HepG2 (cell line): ENCODE data around the gene MSMB. TPM values are rescaled to one million over a fixed set of nuclear protein-coding genes. Genes with fewer than 3 reads are reported as not detected.

Experiments
- ATF5 ChIP-seq: sonication (generic); formaldehyde crosslinking; IDR thresholded peaks from 2 replicates; pipeline ENCODE4 v1.4.0; 2020; ENCODE audit warnings: mild to moderate bottlenecking, low read depth, missing genetic modification reagents
- HNRNPLL ChIP-seq: fragments of 200-400 bp; formaldehyde crosslinking; IDR thresholded peaks from 2 replicates; pipeline ENCODE4 v1.6.1; 2017; ENCODE audit warnings: mild to moderate bottlenecking, low read depth, low read length; ENCODE audit not compliant: poor library complexity, severe bottlenecking
- KAT2B ChIP-seq: fragments of 150-350 bp; IDR thresholded peaks from 2 replicates; pipeline ENCODE4 v1.6.1; 2014; ENCODE audit warnings: low read depth, low read length, borderline replicate concordance
- NR3C1 ChIP-seq: sonication (generic); formaldehyde crosslinking; IDR thresholded peaks from 2 replicates; pipeline ENCODE4 v1.4.0; 2020; ENCODE audit warnings: missing genetic modification reagents
- POGZ ChIP-seq: sonication (generic); formaldehyde crosslinking; IDR thresholded peaks from 2 replicates; pipeline ENCODE4 v1.4.0; 2020; ENCODE audit warnings: mild to moderate bottlenecking, missing genetic modification reagents
- ZBTB42 ChIP-seq: sonication (generic); formaldehyde crosslinking; IDR thresholded peaks from 2 replicates; pipeline ENCODE4 v1.5.0; 2020; ENCODE audit warnings: mild to moderate bottlenecking, missing genetic modification reagents
- ZNF138 ChIP-seq: sonication (generic); formaldehyde crosslinking; IDR thresholded peaks from 2 replicates; pipeline ENCODE4 v1.5.0; 2020; ENCODE audit warnings: mild to moderate bottlenecking, low read depth, missing genetic modification reagents
- ZNF432 ChIP-seq: sonication (generic); formaldehyde crosslinking; IDR thresholded peaks from 2 replicates; pipeline ENCODE4 v1.5.0; 2020; ENCODE audit warnings: missing genetic modification reagents, mild to moderate bottlenecking, borderline replicate concordance
- ZNF646 ChIP-seq: sonication (generic); formaldehyde crosslinking; IDR thresholded peaks from 2 replicates; pipeline ENCODE4 v1.9.0; 2021; ENCODE audit warnings: mild to moderate bottlenecking, missing genetic modification reagents
- ZNF720 ChIP-seq: sonication (generic); formaldehyde crosslinking; IDR thresholded peaks from 2 replicates; pipeline ENCODE4 v1.4.0; 2020; ENCODE audit warnings: missing genetic modification reagents
- ZSCAN20 ChIP-seq: sonication (generic); formaldehyde crosslinking; IDR thresholded peaks from 2 replicates; pipeline ENCODE4 v1.4.0; 2020; ENCODE audit warnings: missing genetic modification reagents, mild to moderate bottlenecking, borderline replicate concordance
- polyA plus RNA-seq, 8 experiments: library from polyadenylated mRNA; depleted of rRNA in 3 of 8; stranded (reverse) in 7 of 8; unstranded in 1 of 8; fragments of >200 nt; fragmentation: Illumina TruSeq in 4 of 8; extraction: Trizol in 4 of 8; gene quantifications; 2 replicates each; pipeline versions ENCODE4 v1.2.1 to v1.2.3, GENCODE V29; 2011 to 2016; ENCODE audit warnings: low read depth in 4 of 8, missing spikeins in 1 of 8, mixed read lengths in 1 of 8; ENCODE audit not compliant: insufficient read depth in 1 of 8
- total RNA-seq, 5 experiments: library from RNA; depleted of rRNA; stranded (reverse); fragments of >200 nt; fragmentation: Illumina TruSeq; extraction: Trizol; gene quantifications; 2 replicates each; pipeline ENCODE4 v1.2.3, GENCODE V29; 2016; ENCODE audit warnings: low read depth in 1 of 5
- TF ChIP-seq, protein P1 (sequence below): sonication (generic); formaldehyde crosslinking; IDR thresholded peaks from 2 replicates; pipeline ENCODE4 v1.4.0; 2020; ENCODE audit warnings: missing genetic modification reagents, borderline replicate concordance
- TF ChIP-seq, protein P2 (sequence below): sonication (generic); formaldehyde crosslinking; IDR thresholded peaks from 2 replicates; pipeline ENCODE4 v1.5.0; 2020; ENCODE audit warnings: missing genetic modification reagents
- TF ChIP-seq, protein P3 (sequence below): sonication (generic); formaldehyde crosslinking; IDR thresholded peaks from 2 replicates; pipeline ENCODE4 v1.5.1; 2020; ENCODE audit warnings: missing genetic modification reagents, mild to moderate bottlenecking, borderline replicate concordance

MSMB gene
- total and polyA plus RNA-seq, 2 of the 13 experiments (the other 11 are each of a cell fraction or from before 2014, with no cell fraction given) = 0.84 TPM; not detected in 1

DNA sequence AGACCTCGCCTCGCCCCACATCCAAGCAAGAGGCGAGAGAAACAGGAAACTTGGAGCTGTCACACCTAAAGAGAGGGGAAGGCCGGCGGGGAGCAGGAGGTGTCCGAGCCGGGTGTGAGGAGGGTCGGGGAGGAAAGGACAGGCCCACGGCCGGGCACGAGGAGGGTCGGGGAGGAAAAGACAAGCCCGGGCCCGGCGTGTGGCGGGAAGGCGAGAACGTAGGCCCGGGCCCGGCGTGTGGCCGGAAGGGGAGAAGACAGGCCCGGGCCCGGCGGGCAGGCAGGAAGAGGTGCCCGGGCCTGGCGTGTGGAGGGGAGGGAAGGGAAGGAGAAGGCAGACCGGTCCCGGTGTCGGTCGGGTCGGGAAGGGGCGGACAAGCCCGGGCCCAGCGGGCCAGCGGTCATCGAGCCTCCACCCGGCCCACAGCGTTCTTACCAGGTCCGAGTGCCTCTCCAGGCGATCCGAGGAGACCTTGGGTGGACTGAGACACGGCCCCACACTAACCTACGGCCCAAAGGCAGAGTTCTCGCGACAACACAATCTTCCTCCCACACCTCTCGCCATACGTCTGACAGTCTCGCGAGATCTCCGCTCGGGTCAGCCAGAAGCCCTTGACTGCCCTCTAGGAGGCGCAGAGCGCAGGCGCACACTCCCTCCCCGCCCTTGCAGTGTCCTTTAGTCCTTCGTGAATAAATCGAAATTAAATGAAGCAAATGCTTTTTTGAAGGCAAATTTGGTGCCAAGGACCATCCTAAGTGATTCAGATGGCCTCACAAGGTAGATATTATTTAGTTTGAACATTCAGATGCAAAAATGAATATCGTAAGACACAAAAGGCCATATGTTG lies 15.8 kb downstream of the MSMB start, which contains the start of gene NCOA4 (continued):
- TF ChIP-seq ATF5 (CRISPR knock-in tag) (no peak), ZBTB42 (CRISPR knock-in tag) (peak; percentile 73; the same call in 1 of the 2 replicates), NR3C1 (CRISPR knock-in tag) (no peak), KAT2B (no peak), ZNF138 (CRISPR knock-in tag) (no peak), ZNF432 (CRISPR knock-in tag) (no peak), ZSCAN20 (CRISPR knock-in tag) (no peak; the same call in 1 of the 2 replicates), HNRNPLL (peak; percentile 36), ZNF720 (CRISPR knock-in tag) (no peak), POGZ (CRISPR knock-in tag) (peak; percentile 45; the same call in 1 of the 2 replicates), ZNF646 (CRISPR knock-in tag) (no peak)
- TF ChIP-seq, protein P1, sequence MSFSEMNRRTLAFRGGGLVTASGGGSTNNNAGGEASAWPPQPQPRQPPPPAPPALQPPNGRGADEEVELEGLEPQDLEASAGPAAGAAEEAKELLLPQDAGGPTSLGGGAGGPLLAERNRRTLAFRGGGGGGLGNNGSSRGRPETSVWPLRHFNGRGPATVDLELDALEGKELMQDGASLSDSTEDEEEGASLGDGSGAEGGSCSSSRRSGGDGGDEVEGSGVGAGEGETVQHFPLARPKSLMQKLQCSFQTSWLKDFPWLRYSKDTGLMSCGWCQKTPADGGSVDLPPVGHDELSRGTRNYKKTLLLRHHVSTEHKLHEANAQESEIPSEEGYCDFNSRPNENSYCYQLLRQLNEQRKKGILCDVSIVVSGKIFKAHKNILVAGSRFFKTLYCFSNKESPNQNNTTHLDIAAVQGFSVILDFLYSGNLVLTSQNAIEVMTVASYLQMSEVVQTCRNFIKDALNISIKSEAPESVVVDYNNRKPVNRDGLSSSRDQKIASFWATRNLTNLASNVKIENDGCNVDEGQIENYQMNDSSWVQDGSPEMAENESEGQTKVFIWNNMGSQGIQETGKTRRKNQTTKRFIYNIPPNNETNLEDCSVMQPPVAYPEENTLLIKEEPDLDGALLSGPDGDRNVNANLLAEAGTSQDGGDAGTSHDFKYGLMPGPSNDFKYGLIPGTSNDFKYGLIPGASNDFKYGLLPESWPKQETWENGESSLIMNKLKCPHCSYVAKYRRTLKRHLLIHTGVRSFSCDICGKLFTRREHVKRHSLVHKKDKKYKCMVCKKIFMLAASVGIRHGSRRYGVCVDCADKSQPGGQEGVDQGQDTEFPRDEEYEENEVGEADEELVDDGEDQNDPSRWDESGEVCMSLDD (CRISPR knock-in tag) = peak; percentile 67; the same call in 1 of the 2 replicates
- TF ChIP-seq, protein P2, sequence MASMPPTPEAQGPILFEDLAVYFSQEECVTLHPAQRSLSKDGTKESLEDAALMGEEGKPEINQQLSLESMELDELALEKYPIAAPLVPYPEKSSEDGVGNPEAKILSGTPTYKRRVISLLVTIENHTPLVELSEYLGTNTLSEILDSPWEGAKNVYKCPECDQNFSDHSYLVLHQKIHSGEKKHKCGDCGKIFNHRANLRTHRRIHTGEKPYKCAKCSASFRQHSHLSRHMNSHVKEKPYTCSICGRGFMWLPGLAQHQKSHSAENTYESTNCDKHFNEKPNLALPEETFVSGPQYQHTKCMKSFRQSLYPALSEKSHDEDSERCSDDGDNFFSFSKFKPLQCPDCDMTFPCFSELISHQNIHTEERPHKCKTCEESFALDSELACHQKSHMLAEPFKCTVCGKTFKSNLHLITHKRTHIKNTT (CRISPR knock-in tag) = no peak
- TF ChIP-seq, protein P3, sequence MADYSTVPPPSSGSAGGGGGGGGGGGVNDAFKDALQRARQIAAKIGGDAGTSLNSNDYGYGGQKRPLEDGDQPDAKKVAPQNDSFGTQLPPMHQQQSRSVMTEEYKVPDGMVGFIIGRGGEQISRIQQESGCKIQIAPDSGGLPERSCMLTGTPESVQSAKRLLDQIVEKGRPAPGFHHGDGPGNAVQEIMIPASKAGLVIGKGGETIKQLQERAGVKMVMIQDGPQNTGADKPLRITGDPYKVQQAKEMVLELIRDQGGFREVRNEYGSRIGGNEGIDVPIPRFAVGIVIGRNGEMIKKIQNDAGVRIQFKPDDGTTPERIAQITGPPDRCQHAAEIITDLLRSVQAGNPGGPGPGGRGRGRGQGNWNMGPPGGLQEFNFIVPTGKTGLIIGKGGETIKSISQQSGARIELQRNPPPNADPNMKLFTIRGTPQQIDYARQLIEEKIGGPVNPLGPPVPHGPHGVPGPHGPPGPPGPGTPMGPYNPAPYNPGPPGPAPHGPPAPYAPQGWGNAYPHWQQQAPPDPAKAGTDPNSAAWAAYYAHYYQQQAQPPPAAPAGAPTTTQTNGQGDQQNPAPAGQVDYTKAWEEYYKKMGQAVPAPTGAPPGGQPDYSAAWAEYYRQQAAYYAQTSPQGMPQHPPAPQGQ (CRISPR knock-in tag) = no peak
